ENCODE results near the gene UBE2G1. TPM values are rescaled to one million over a fixed set of nuclear protein-coding genes. Genes with fewer than 3 reads are reported as not detected.
A peak's percentile ranks its signal among the peaks of the same experiment; 100 is the strongest.

UBE2G1 gene
- total RNA-seq, 2 donors from 2014 or later, result 54.1 to 59.3 TPM

DNA sequence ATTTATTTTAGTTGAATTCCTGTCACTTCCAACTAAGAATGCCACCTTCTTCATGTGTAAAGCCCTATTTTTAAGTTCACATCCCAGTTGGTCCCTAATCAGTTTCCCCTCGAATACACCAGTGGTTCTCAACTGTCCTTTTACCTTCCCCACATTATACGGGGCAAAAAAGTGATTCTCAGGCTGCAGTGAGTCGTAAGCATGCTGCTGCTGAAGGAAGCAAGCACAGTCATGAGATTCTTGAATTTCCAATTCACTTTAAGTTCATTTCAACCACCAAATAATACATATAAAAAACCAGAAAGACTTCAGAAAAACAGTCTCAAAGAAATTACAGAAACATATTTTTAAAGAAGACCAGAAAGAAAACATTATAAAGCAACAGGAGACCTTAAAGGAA, 47.9 kb downstream of the UBE2G1 start:
- Histone ChIP-seq H3K27me3 (replicated peaks; ENCODE audit: insufficient read depth) (no peaks in the 10 kb centered on the region), H3K4me3 (no peak overlapping the region), H3K36me3 (no peaks in the 10 kb centered on the region), H3K27ac (peak overlapping the region; percentile 0 to 17), H3K9me3 (no peaks in the 10 kb centered on the region), H3K4me1 (replicated peaks) (peaks cover 7% of the 10 kb centered on the region)
- intact Hi-C loops (cut with DNase I), result no loop called here
- no peak for TF ChIP-seq POLR2A (IDR thresholded peaks at IDR 0.05)
- TF ChIP-seq, protein P1, sequence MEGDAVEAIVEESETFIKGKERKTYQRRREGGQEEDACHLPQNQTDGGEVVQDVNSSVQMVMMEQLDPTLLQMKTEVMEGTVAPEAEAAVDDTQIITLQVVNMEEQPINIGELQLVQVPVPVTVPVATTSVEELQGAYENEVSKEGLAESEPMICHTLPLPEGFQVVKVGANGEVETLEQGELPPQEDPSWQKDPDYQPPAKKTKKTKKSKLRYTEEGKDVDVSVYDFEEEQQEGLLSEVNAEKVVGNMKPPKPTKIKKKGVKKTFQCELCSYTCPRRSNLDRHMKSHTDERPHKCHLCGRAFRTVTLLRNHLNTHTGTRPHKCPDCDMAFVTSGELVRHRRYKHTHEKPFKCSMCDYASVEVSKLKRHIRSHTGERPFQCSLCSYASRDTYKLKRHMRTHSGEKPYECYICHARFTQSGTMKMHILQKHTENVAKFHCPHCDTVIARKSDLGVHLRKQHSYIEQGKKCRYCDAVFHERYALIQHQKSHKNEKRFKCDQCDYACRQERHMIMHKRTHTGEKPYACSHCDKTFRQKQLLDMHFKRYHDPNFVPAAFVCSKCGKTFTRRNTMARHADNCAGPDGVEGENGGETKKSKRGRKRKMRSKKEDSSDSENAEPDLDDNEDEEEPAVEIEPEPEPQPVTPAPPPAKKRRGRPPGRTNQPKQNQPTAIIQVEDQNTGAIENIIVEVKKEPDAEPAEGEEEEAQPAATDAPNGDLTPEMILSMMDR (IDR thresholded peaks at IDR 0.05), result no peak
- no peak for DNase-seq (ENCODE audit: low spot score)
- WGBS, result 42% methylated on average over 3 of the region's 3 CpGs

DNA sequence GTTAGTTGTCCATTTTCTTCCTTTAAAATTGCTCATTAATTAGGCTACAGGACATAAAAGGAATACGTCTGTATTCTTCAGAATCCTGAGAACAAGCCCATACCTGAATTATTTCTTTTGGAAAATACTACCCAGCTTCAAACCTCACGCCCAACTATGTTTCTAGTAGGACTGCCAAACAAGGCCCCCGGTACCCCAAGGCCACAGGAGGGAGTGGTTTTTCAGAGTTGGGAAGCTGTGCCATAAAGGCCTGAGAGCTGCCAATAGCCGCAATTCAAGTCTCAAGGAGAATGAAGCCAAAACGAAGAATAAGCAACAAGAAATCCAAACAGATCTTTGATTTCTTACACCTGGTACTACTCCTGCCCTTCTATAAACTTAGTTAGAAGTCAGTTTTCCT, 48.3 kb downstream of the UBE2G1 start:
- no peak for TF ChIP-seq POLR2A (IDR thresholded peaks at IDR 0.05)
- TF ChIP-seq, protein P1 (IDR thresholded peaks at IDR 0.05), result no peak
- TF ChIP-seq POLR2AphosphoS5 (IDR thresholded peaks at IDR 0.05), result no peak
- WGBS, result 16% methylated on average over 5 of the region's 5 CpGs
- Histone ChIP-seq H3K27ac (peak overlapping the region; percentile 0 to 17), H3K4me1 (replicated peaks) (peaks cover 7% of the 10 kb centered on the region), H3K27me3 (replicated peaks; ENCODE audit: insufficient read depth) (no peaks in the 10 kb centered on the region), H3K36me3 (no peaks in the 10 kb centered on the region), H3K4me3 (no peak overlapping the region), H3K9me3 (no peaks in the 10 kb centered on the region)
- intact Hi-C loops (cut with DNase I), result no loop called here
- no peak for DNase-seq (ENCODE audit: low spot score)

DNA sequence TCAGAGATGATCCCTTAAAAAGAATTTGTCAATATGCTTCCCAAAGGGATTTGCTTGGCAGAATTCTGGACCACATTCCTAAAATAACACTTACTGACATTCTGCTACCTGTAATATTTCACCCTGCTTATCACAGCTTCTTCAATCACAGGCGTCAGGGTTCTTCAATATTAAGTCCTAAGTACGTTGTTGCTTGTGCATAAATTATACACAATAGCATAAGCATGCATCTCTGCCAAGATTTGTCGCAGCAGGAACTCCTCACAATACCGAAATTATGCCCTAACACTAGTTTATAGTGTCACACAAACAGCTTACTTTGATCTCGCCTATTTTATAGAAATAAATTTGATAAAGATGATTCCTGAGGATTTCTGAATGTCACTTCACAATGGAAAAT, 48.9 kb downstream of the UBE2G1 start:
- no peaks in the 10 kb centered on the region for H3K9me3 ChIP-seq
- peak overlapping the region in 1 of 2 donors; percentile 0 for H3K27ac ChIP-seq
- intact Hi-C loops (cut with DNase I), result no loop called here
- H3K27me3 ChIP-seq (replicated peaks; ENCODE audit: insufficient read depth), result no peaks in the 10 kb centered on the region
- peaks cover 7% of the 10 kb centered on the region for H3K4me1 ChIP-seq (replicated peaks)
- no peak for TF ChIP-seq POLR2A (IDR thresholded peaks at IDR 0.05)
- TF ChIP-seq POLR2AphosphoS5 (IDR thresholded peaks at IDR 0.05), result no peak
- TF ChIP-seq, protein P1 (IDR thresholded peaks at IDR 0.05), result no peak
- H3K36me3 ChIP-seq, result no peaks in the 10 kb centered on the region
- no peak overlapping the region for H3K4me3 ChIP-seq
- DNase-seq (ENCODE audit: low spot score), result no peak
- WGBS, result 23% methylated on average over 5 of the region's 5 CpGs

DNA sequence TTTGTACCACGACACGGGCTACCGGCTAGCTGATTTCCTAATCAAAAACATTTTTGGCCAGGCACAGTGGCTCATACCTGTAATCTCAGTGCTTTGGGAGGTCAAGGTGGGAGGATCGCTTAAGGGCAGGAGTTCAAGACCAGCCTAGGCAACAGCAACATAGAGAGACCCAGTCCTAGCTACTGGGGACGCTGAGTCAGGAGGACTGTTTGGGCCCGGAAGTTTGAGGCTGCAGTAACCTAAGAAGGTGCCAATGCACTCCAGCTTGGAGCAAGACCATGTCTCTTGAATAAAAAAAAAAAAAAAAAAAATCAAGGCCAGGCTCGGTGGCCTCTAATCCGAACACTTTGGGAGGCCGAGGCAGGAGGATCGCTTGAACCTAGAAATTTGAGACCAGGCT, 49.8 kb downstream of the UBE2G1 start:
- no peaks in the 10 kb centered on the region for H3K27me3 ChIP-seq (replicated peaks; ENCODE audit: insufficient read depth)
- H3K9me3 ChIP-seq, result no peaks in the 10 kb centered on the region
- no peak for DNase-seq (ENCODE audit: low spot score)
- TF ChIP-seq, protein P1 (IDR thresholded peaks at IDR 0.05), result no peak
- no peak for TF ChIP-seq POLR2A (IDR thresholded peaks at IDR 0.05)
- no peak for TF ChIP-seq POLR2AphosphoS5 (IDR thresholded peaks at IDR 0.05)
- intact Hi-C loops (cut with DNase I), result no loop called here
- H3K36me3 ChIP-seq, result no peaks in the 10 kb centered on the region
- peaks cover 7% of the 10 kb centered on the region for H3K4me1 ChIP-seq (replicated peaks)
- WGBS, result 90% methylated on average over 10 of the region's 10 CpGs
- no peak overlapping the region for H3K27ac ChIP-seq
- no peak overlapping the region for H3K4me3 ChIP-seq

DNA sequence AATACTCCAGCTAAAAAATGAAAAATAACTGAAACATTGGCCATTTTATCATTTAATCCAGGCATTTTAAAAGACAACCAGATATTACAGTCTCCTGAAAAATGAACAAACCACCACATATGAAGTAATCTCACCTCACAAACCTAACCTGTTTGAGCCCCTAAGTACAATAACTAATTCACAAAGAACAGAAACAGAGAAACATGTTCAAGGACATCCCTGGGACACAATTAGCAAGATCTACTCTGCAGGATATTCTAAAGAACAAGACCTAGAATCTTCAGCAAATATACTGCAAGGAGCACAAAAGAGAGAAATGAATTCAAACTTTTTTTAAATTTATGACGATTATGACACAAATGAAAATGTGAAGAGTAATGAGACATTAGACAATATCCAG, 51.9 kb downstream of the UBE2G1 start:
- intact Hi-C loops (cut with DNase I), result no loop called here
- Histone ChIP-seq H3K36me3 (no peaks in the 10 kb centered on the region), H3K4me3 (no peak overlapping the region), H3K27me3 (replicated peaks; ENCODE audit: insufficient read depth) (no peaks in the 10 kb centered on the region), H3K9me3 (no peaks in the 10 kb centered on the region), H3K4me1 (replicated peaks) (peaks cover 13% of the 10 kb centered on the region), H3K27ac (no peak overlapping the region)
- WGBS, result 98% methylated on average over 1 of the region's 1 CpG
- TF ChIP-seq, protein P1 (IDR thresholded peaks at IDR 0.05), result no peak
- no peak for TF ChIP-seq POLR2A (IDR thresholded peaks at IDR 0.05)
- TF ChIP-seq POLR2AphosphoS5 (IDR thresholded peaks at IDR 0.05), result no peak
- DNase-seq (ENCODE audit: low spot score), result no peak

All from prostate gland (tissue), 2 donors.